ENCODE results near the gene PNPLA7.
"Not testable (repeated sequence)": the region's sequence is repeated elsewhere in the genome, so short reads cannot be mapped to it uniquely, and the experiment has no call there.

The PNPLA7 gene

GRCh38 chr9:137564817-137565411 is 14.7 kb upstream of the PNPLA7 start:
- H3K9me3 ChIP-seq = no peaks in the 10 kb centered on the region
- no peaks in the 10 kb centered on the region for H3K27me3 ChIP-seq (ENCODE audit: low read depth)
- H3K4me3 ChIP-seq = no peak overlapping the region
- in situ Hi-C loops (cut with MboI; ENCODE audit: low sequenced_read_pairs) = no loop called here
- no peak for DNase-seq (ENCODE audit: low spot score in 2 of 2)
- peaks cover 36% of the 10 kb centered on the region for H3K36me3 ChIP-seq (replicated peaks)
- H3K4me1 ChIP-seq = no peaks in the 10 kb centered on the region

GRCh38 chr9:137564134-137564533 is 13.9 kb upstream of the PNPLA7 start:
- in situ Hi-C loops (cut with MboI; ENCODE audit: low sequenced_read_pairs) = no loop called here
- peaks cover 38% of the 10 kb centered on the region for H3K36me3 ChIP-seq (replicated peaks)
- H3K4me3 ChIP-seq = no peak overlapping the region
- no peaks in the 10 kb centered on the region for H3K9me3 ChIP-seq
- no peak for DNase-seq (ENCODE audit: low spot score in 2 of 2)
- H3K4me1 ChIP-seq = no peaks in the 10 kb centered on the region
- no peaks in the 10 kb centered on the region for H3K27me3 ChIP-seq (ENCODE audit: low read depth)

- Histone ChIP-seq H3K4me1 (no peaks in the 10 kb centered on the region), H3K4me3 (no peak overlapping the region), H3K27me3 (ENCODE audit: low read depth) (no peaks in the 10 kb centered on the region), H3K36me3 (replicated peaks) (peaks cover 68% of the 10 kb centered on the region), H3K9me3 (no peaks in the 10 kb centered on the region)
- in situ Hi-C loops (cut with MboI; ENCODE audit: low sequenced_read_pairs) = no loop called here
- DNase-seq (ENCODE audit: low spot score in 2 of 2) = no peak
Observed at GRCh38 chr9:137558127-137558526, 7.9 kb upstream of the PNPLA7 start.

GRCh38 chr9:137556069-137556838 is 6.1 kb upstream of the PNPLA7 start:
- Histone ChIP-seq H3K27me3 (ENCODE audit: low read depth) (no peaks in the 10 kb centered on the region), H3K4me3 (no peak overlapping the region), H3K36me3 (replicated peaks) (peaks cover 55% of the 10 kb centered on the region), H3K4me1 (peaks cover 4% of the 10 kb centered on the region), H3K9me3 (no peaks in the 10 kb centered on the region)
- in situ Hi-C loops (cut with MboI; ENCODE audit: low sequenced_read_pairs) = no loop called here
- no peak for DNase-seq (ENCODE audit: low spot score in 2 of 2)

- no peak for DNase-seq (ENCODE audit: low spot score in 2 of 2)
- H3K4me3 ChIP-seq = no peak overlapping the region
- peaks cover 50% of the 10 kb centered on the region for H3K36me3 ChIP-seq (replicated peaks)
- no peaks in the 10 kb centered on the region for H3K27me3 ChIP-seq (ENCODE audit: low read depth)
- peaks cover 4% of the 10 kb centered on the region for H3K4me1 ChIP-seq
- in situ Hi-C loops (cut with MboI; ENCODE audit: low sequenced_read_pairs) = no loop called here
- no peaks in the 10 kb centered on the region for H3K9me3 ChIP-seq
Observed at GRCh38 chr9:137555179-137555578, 5.0 kb upstream of the PNPLA7 start.

GRCh38 chr9:137554349-137554748 is 4.1 kb upstream of the PNPLA7 start:
- H3K4me3 ChIP-seq = no peak overlapping the region
- H3K36me3 ChIP-seq (replicated peaks) = peaks cover 45% of the 10 kb centered on the region
- peaks cover 4% of the 10 kb centered on the region for H3K4me1 ChIP-seq
- in situ Hi-C loops (cut with MboI; ENCODE audit: low sequenced_read_pairs) = no loop called here
- no peaks in the 10 kb centered on the region for H3K27me3 ChIP-seq (ENCODE audit: low read depth)
- H3K9me3 ChIP-seq = no peaks in the 10 kb centered on the region
- DNase-seq (ENCODE audit: low spot score in 2 of 2) = no peak

GRCh38 chr9:137553654-137554053 is 3.5 kb upstream of the PNPLA7 start:
- peaks cover 45% of the 10 kb centered on the region for H3K36me3 ChIP-seq (replicated peaks)
- H3K9me3 ChIP-seq; H3K27me3 ChIP-seq (ENCODE audit: low read depth); in situ Hi-C loops (cut with MboI; ENCODE audit: low sequenced_read_pairs); H3K4me3 ChIP-seq; DNase-seq (ENCODE audit: low spot score in 2 of 2); H3K4me1 ChIP-seq: not testable (repeated sequence)

GRCh38 chr9:137552022-137552768 is 2.0 kb upstream of the PNPLA7 start:
- no peaks in the 10 kb centered on the region for H3K9me3 ChIP-seq
- H3K4me3 ChIP-seq = peak overlapping the region; percentile 72
- peaks cover 32% of the 10 kb centered on the region for H3K36me3 ChIP-seq (replicated peaks)
- DNase-seq (ENCODE audit: low spot score in 2 of 2) = peak; percentile 14 to 30
- peaks cover 4% of the 10 kb centered on the region for H3K4me1 ChIP-seq
- no peaks in the 10 kb centered on the region for H3K27me3 ChIP-seq (ENCODE audit: low read depth)
- in situ Hi-C loops (cut with MboI; ENCODE audit: low sequenced_read_pairs) = no loop called here

GRCh38 chr9:137551264-137552021 is 1.2 kb upstream of the PNPLA7 start, which contains the start of gene MRPL41:
Gene MRPL41 (plus strand): TSS chr9:137551879. CDS start chr9:137552082, 203 bp downstream.
- H3K4me1 ChIP-seq = peaks cover 4% of the 10 kb centered on the region
- H3K27me3 ChIP-seq (ENCODE audit: low read depth) = no peaks in the 10 kb centered on the region
- in situ Hi-C loops (cut with MboI; ENCODE audit: low sequenced_read_pairs) = no loop called here
- H3K4me3 ChIP-seq = peak within 1 kb of the TSS; percentile 72
- no peaks in the 10 kb centered on the region for H3K9me3 ChIP-seq
- DNase-seq (ENCODE audit: low spot score in 2 of 2) = peak; percentile 89 to 95
- H3K36me3 ChIP-seq (replicated peaks) = peaks cover 26% of the 10 kb centered on the region

GRCh38 chr9:137550958-137551263 is 709 bp upstream of the PNPLA7 start:
- in situ Hi-C loops (cut with MboI; ENCODE audit: low sequenced_read_pairs); H3K4me1 ChIP-seq; H3K9me3 ChIP-seq; DNase-seq (ENCODE audit: low spot score in 2 of 2); H3K27me3 ChIP-seq (ENCODE audit: low read depth): not testable (repeated sequence)
- peaks cover 20% of the 10 kb centered on the region for H3K36me3 ChIP-seq (replicated peaks)
- peak overlapping the region; percentile 43 for H3K4me3 ChIP-seq

GRCh38 chr9:137547687-137548543 is 2.3 kb downstream of the PNPLA7 start:
- Histone ChIP-seq H3K27me3 (ENCODE audit: low read depth) (no peaks in the 10 kb centered on the region), H3K36me3 (replicated peaks) (no peaks in the 10 kb centered on the region; the same call in 1 of the 2 replicates), H3K9me3 (no peaks in the 10 kb centered on the region), H3K4me3 (no peak overlapping the region), H3K4me1 (peaks cover 4% of the 10 kb centered on the region)
- no peak for DNase-seq (ENCODE audit: low spot score in 2 of 2)
- in situ Hi-C loops (cut with MboI; ENCODE audit: low sequenced_read_pairs) = no loop called here

GRCh38 chr9:137545123-137545522 is 5.1 kb downstream of the PNPLA7 start:
- no peak overlapping the region for H3K4me3 ChIP-seq
- in situ Hi-C loops (cut with MboI; ENCODE audit: low sequenced_read_pairs) = no loop called here
- no peaks in the 10 kb centered on the region for H3K9me3 ChIP-seq
- no peaks in the 10 kb centered on the region for H3K27me3 ChIP-seq (ENCODE audit: low read depth)
- H3K4me1 ChIP-seq = no peaks in the 10 kb centered on the region
- no peaks in the 10 kb centered on the region for H3K36me3 ChIP-seq (replicated peaks)
- DNase-seq (ENCODE audit: low spot score in 2 of 2) = no peak

Measured in HAP-1 (cell line).